Measurements from ENCODE around the gene ERICH3. TPM values are rescaled to one million over a fixed set of nuclear protein-coding genes. Genes with fewer than 3 reads are reported as not detected.
"Not testable (repeated sequence)": the region's sequence is repeated elsewhere in the genome, so short reads cannot be mapped to it uniquely, and the experiment has no call there.

Gene ERICH3
- polyA plus RNA-seq, 2 donors, result under 0.01 to 0.02 TPM

DNA sequence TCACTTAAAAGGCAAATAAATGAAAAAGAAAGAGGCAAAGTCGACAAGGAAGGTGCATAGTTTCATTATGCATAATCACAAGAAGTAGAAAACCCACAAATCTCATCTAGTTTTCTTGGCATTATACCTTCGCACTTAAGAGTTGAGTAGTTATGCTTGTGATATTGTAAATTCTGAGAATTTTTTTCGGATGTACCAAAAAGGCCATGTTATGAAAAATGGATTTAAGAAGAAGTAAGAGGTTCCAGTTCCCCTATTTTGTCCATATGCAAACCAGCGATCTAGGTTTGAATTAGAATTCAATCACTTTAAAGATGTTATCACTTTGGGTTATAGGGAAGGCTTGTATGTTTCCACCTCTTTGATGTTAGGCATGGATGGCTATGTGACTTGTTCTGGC is 7.9 kb upstream of the ERICH3 start:
- Histone ChIP-seq H3K36me3 (ENCODE audit: control insufficient read depth in 2 of 2, insufficient read depth in 2 of 2, low read length in 1 of 2) (no peaks in the 10 kb centered on the region), H3K4me3 (ENCODE audit: low read depth in 1 of 2, low read length in 2 of 2) (no peak overlapping the region), H3K27me3 (ENCODE audit: control insufficient read depth in 1 of 2, insufficient read depth in 2 of 2, low read length in 2 of 2) (no peaks in the 10 kb centered on the region), H3K4me1 (ENCODE audit: control insufficient read depth in 2 of 2, insufficient read depth in 2 of 2, low read length in 1 of 2) (no peaks in the 10 kb centered on the region), H3K9me3 (ENCODE audit: control insufficient read depth in 2 of 2, insufficient read depth in 1 of 2, low read depth in 1 of 2, low read length in 1 of 2) (no peaks in the 10 kb centered on the region), H3K27ac (ENCODE audit: low read depth in 2 of 2, low read length in 1 of 2) (no peak overlapping the region)
- 77 to 79% methylated on average over 4 of the region's 4 CpGs for WGBS, 2 donors

DNA sequence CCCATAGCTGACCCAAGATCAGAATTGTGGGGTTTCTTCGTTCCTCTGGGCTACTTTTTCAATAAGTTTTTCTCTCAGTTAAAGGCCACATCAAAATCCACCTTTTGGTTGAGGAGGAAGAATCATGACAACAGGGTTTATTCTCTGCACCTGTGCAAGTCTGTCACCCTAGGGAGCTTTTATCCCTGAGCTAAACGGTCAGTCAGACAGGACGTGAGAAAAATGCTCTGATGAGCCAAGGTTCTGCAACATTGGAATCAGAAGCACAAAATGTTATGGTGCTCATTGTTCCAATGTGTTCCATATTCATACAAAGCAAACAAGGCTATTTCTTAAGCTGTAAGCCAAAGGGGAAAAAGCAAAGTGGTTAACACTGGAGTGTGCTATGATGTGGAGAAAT is 7.4 kb upstream of the ERICH3 start:
- H3K4me1 ChIP-seq (ENCODE audit: control insufficient read depth in 2 of 2, insufficient read depth in 2 of 2, low read length in 1 of 2), result no peaks in the 10 kb centered on the region
- WGBS, 2 donors, result 43 to 48% methylated on average over 3 of the region's 3 CpGs
- no peaks in the 10 kb centered on the region for H3K9me3 ChIP-seq (ENCODE audit: control insufficient read depth in 2 of 2, insufficient read depth in 1 of 2, low read depth in 1 of 2, low read length in 1 of 2)
- H3K36me3 ChIP-seq (ENCODE audit: control insufficient read depth in 2 of 2, insufficient read depth in 2 of 2, low read length in 1 of 2), result no peaks in the 10 kb centered on the region
- no peak overlapping the region for H3K27ac ChIP-seq (ENCODE audit: low read depth in 2 of 2, low read length in 1 of 2)
- no peak overlapping the region for H3K4me3 ChIP-seq (ENCODE audit: low read depth in 1 of 2, low read length in 2 of 2)
- H3K27me3 ChIP-seq (ENCODE audit: control insufficient read depth in 1 of 2, insufficient read depth in 2 of 2, low read length in 2 of 2), result no peaks in the 10 kb centered on the region

DNA sequence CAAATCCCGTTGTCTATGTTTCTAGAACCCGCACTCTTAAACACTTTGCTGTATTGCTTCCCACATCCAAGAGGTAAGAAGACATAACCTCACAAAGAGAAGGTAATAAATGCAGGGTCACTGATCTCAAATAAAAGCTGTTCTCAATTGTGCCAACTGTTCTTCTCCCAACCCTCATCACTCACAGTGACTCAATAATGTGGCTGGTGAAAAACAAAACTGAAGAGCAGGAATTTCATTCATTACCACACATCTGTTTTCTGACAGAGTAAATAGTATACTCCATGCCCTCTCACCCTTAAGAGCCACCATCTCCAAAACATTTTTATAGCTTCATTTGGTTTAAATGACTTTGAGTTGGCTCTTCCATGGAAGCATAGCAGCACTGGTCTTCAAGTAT is 6.2 kb upstream of the ERICH3 start:
- WGBS, 2 donors, result 80 to 95% methylated on average over 2 of the region's 2 CpGs
- Histone ChIP-seq H3K9me3 (ENCODE audit: control insufficient read depth in 2 of 2, insufficient read depth in 1 of 2, low read depth in 1 of 2, low read length in 1 of 2) (no peaks in the 10 kb centered on the region), H3K27me3 (ENCODE audit: control insufficient read depth in 1 of 2, insufficient read depth in 2 of 2, low read length in 2 of 2) (no peaks in the 10 kb centered on the region), H3K27ac (ENCODE audit: low read depth in 2 of 2, low read length in 1 of 2) (no peak overlapping the region), H3K4me1 (ENCODE audit: control insufficient read depth in 2 of 2, insufficient read depth in 2 of 2, low read length in 1 of 2) (no peaks in the 10 kb centered on the region), H3K4me3 (ENCODE audit: low read depth in 1 of 2, low read length in 2 of 2) (no peak overlapping the region), H3K36me3 (ENCODE audit: control insufficient read depth in 2 of 2, insufficient read depth in 2 of 2, low read length in 1 of 2) (no peaks in the 10 kb centered on the region)

- H3K36me3 ChIP-seq (ENCODE audit: control insufficient read depth in 2 of 2, insufficient read depth in 2 of 2, low read length in 1 of 2), result no peaks in the 10 kb centered on the region
- H3K9me3 ChIP-seq (ENCODE audit: control insufficient read depth in 2 of 2, insufficient read depth in 1 of 2, low read depth in 1 of 2, low read length in 1 of 2), result peaks cover 0 to 3% of the 10 kb centered on the region in 2 donors
- H3K4me1 ChIP-seq (ENCODE audit: control insufficient read depth in 2 of 2, insufficient read depth in 2 of 2, low read length in 1 of 2), result peaks cover 0 to 2% of the 10 kb centered on the region in 2 donors
- H3K27me3 ChIP-seq (ENCODE audit: control insufficient read depth in 1 of 2, insufficient read depth in 2 of 2, low read length in 2 of 2), result peaks cover 0 to 9% of the 10 kb centered on the region in 2 donors
- no peak overlapping the region for H3K4me3 ChIP-seq (ENCODE audit: low read depth in 1 of 2, low read length in 2 of 2)
- no peak overlapping the region for H3K27ac ChIP-seq (ENCODE audit: low read depth in 2 of 2, low read length in 1 of 2)
Measured at GRCh38 chr1:74677926-74678325, 4.3 kb upstream of the ERICH3 start.

DNA sequence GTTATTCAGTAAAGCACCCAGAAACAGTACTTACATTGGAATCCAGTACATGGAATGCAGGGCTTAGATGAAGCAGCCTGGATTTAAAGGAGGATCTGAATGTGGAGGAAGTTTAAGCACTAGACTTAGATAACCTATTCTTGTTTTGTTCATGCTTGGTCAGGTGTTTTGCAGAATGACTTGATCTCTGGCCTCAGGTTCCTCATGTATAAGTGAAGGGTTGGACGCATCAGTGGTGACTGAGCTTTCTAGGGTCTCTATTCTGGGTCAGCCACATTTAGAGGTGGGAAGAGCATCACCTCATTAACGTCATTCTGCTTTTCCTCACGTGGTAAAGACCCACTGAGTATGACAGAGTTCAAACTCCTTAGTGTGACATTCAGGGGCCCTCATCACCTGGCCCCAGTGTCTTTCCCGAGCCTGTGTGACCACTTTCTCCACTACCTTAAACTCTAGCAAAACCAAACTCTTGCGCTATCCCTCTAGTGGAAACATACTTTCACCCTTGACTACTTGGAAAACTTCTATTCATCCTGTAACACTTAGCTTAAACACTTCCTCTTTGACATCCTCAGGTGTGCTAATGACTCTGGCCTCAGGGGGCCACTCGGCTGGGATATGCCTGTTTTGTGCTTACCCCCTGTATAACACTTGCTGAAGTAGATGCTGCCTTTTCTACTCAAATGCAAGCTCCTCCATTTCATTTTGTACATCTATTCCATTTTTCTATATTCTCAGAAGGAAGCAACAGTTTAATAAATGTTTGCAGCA is 871 bp upstream of the ERICH3 start:
- WGBS, 2 donors, result 58 to 63% methylated on average over 6 of the region's 6 CpGs
- Histone ChIP-seq H3K4me3 (ENCODE audit: low read depth in 1 of 2, low read length in 2 of 2) (no peak overlapping the region), H3K4me1 (ENCODE audit: control insufficient read depth in 2 of 2, insufficient read depth in 2 of 2, low read length in 1 of 2) (peaks cover 0 to 2% of the 10 kb centered on the region in 2 donors), H3K27ac (ENCODE audit: low read depth in 2 of 2, low read length in 1 of 2) (no peak overlapping the region), H3K27me3 (ENCODE audit: control insufficient read depth in 1 of 2, insufficient read depth in 2 of 2, low read length in 2 of 2) (peaks cover 0 to 9% of the 10 kb centered on the region in 2 donors), H3K36me3 (ENCODE audit: control insufficient read depth in 2 of 2, insufficient read depth in 2 of 2, low read length in 1 of 2) (no peaks in the 10 kb centered on the region), H3K9me3 (ENCODE audit: control insufficient read depth in 2 of 2, insufficient read depth in 1 of 2, low read depth in 1 of 2, low read length in 1 of 2) (peaks cover 0 to 3% of the 10 kb centered on the region in 2 donors)

DNA sequence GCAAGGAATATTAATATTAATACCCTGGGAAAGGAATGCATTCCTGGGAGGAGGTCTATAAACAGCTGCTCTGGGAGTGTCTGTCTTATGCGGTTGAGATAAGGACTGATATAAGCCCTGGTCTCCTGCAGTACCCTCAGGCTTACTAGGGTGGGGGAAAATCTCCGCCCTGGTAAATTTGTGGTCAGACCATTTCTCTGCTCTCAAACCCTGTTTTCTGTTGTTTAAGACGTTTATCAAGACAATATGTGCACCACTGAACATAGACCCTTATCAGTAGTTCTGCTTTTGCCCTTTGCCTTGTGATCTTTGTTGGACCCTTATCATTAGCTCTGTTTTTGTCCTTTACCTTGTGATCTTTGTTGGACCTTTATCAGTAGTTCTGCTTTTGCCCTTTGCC is 2.7 kb downstream of the ERICH3 start:
- H3K27ac ChIP-seq (ENCODE audit: low read depth in 2 of 2, low read length in 1 of 2); H3K4me3 ChIP-seq (ENCODE audit: low read depth in 1 of 2, low read length in 2 of 2); H3K27me3 ChIP-seq (ENCODE audit: control insufficient read depth in 1 of 2, insufficient read depth in 2 of 2, low read length in 2 of 2); H3K9me3 ChIP-seq (ENCODE audit: control insufficient read depth in 2 of 2, insufficient read depth in 1 of 2, low read depth in 1 of 2, low read length in 1 of 2); H3K4me1 ChIP-seq (ENCODE audit: control insufficient read depth in 2 of 2, insufficient read depth in 2 of 2, low read length in 1 of 2); H3K36me3 ChIP-seq (ENCODE audit: control insufficient read depth in 2 of 2, insufficient read depth in 2 of 2, low read length in 1 of 2): not testable (repeated sequence)
- WGBS, 2 donors, result 73 to 76% methylated on average over 3 of the region's 3 CpGs

DNA sequence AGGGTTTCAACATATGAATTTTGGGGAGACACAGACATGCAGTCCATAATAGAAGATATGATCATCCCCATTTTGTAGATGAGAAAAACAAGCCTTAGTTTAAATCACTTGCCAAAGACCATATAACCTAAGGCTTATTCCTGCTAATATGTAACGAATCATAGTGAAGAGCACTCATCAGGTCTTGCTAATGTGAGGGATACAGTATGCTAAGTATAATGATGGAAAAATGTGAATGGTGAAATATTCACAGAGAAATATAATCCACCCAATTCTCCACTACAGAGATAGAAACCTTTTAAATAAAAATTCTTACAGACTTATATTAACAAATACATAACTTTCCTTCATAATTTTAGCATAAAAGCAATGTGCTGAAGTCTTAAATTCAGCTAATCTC is 18.9 kb downstream of the ERICH3 start:
- WGBS, 2 donors, result 60 to 72% methylated on average over 1 of the region's 1 CpG
- no peaks in the 10 kb centered on the region for H3K27me3 ChIP-seq (ENCODE audit: control insufficient read depth in 1 of 2, insufficient read depth in 2 of 2, low read length in 2 of 2)

GRCh38 chr1:74652711-74653139 is 20.9 kb downstream of the ERICH3 start:
- no peaks in the 10 kb centered on the region for H3K36me3 ChIP-seq (ENCODE audit: control insufficient read depth in 2 of 2, insufficient read depth in 2 of 2, low read length in 1 of 2)
- 53 to 56% methylated on average over 7 of the region's 7 CpGs for WGBS, 2 donors
- H3K4me1 ChIP-seq (ENCODE audit: control insufficient read depth in 2 of 2, insufficient read depth in 2 of 2, low read length in 1 of 2), result no peaks in the 10 kb centered on the region
- no peak overlapping the region for H3K4me3 ChIP-seq (ENCODE audit: low read depth in 1 of 2, low read length in 2 of 2)
- no peak overlapping the region for H3K27ac ChIP-seq (ENCODE audit: low read depth in 2 of 2, low read length in 1 of 2)
- H3K27me3 ChIP-seq (ENCODE audit: control insufficient read depth in 1 of 2, insufficient read depth in 2 of 2, low read length in 2 of 2), result no peaks in the 10 kb centered on the region
- no peaks in the 10 kb centered on the region for H3K9me3 ChIP-seq (ENCODE audit: control insufficient read depth in 2 of 2, insufficient read depth in 1 of 2, low read depth in 1 of 2, low read length in 1 of 2)

More for the DNA sequence above, 18.9 kb downstream of the ERICH3 start:
- H3K4me1 ChIP-seq (ENCODE audit: control insufficient read depth in 2 of 2, insufficient read depth in 2 of 2, low read length in 1 of 2), result no peaks in the 10 kb centered on the region
- no peaks in the 10 kb centered on the region for H3K36me3 ChIP-seq (ENCODE audit: control insufficient read depth in 2 of 2, insufficient read depth in 2 of 2, low read length in 1 of 2)
- H3K9me3 ChIP-seq (ENCODE audit: control insufficient read depth in 2 of 2, insufficient read depth in 1 of 2, low read depth in 1 of 2, low read length in 1 of 2), result peaks cover 0 to 3% of the 10 kb centered on the region in 2 donors
- H3K4me3 ChIP-seq (ENCODE audit: low read depth in 1 of 2, low read length in 2 of 2), result no peak overlapping the region
- H3K27ac ChIP-seq (ENCODE audit: low read depth in 2 of 2, low read length in 1 of 2), result no peak overlapping the region

- WGBS, 2 donors, result 78 to 81% methylated on average over 4 of the region's 4 CpGs
- no peak overlapping the region for H3K4me3 ChIP-seq (ENCODE audit: low read depth in 1 of 2, low read length in 2 of 2)
- H3K36me3 ChIP-seq (ENCODE audit: control insufficient read depth in 2 of 2, insufficient read depth in 2 of 2, low read length in 1 of 2), result no peaks in the 10 kb centered on the region
- H3K9me3 ChIP-seq (ENCODE audit: control insufficient read depth in 2 of 2, insufficient read depth in 1 of 2, low read depth in 1 of 2, low read length in 1 of 2), result no peaks in the 10 kb centered on the region
- H3K27ac ChIP-seq (ENCODE audit: low read depth in 2 of 2, low read length in 1 of 2), result no peak overlapping the region
- H3K27me3 ChIP-seq (ENCODE audit: control insufficient read depth in 1 of 2, insufficient read depth in 2 of 2, low read length in 2 of 2), result no peaks in the 10 kb centered on the region
- no peaks in the 10 kb centered on the region for H3K4me1 ChIP-seq (ENCODE audit: control insufficient read depth in 2 of 2, insufficient read depth in 2 of 2, low read length in 1 of 2)
Measured at GRCh38 chr1:74650561-74650960, 23.0 kb downstream of the ERICH3 start.

- H3K36me3 ChIP-seq (ENCODE audit: control insufficient read depth in 2 of 2, insufficient read depth in 2 of 2, low read length in 1 of 2), result no peaks in the 10 kb centered on the region
- H3K9me3 ChIP-seq (ENCODE audit: control insufficient read depth in 2 of 2, insufficient read depth in 1 of 2, low read depth in 1 of 2, low read length in 1 of 2), result no peaks in the 10 kb centered on the region
- H3K4me1 ChIP-seq (ENCODE audit: control insufficient read depth in 2 of 2, insufficient read depth in 2 of 2, low read length in 1 of 2), result no peaks in the 10 kb centered on the region
- no peak overlapping the region for H3K4me3 ChIP-seq (ENCODE audit: low read depth in 1 of 2, low read length in 2 of 2)
- H3K27ac ChIP-seq (ENCODE audit: low read depth in 2 of 2, low read length in 1 of 2), result no peak overlapping the region
- H3K27me3 ChIP-seq (ENCODE audit: control insufficient read depth in 1 of 2, insufficient read depth in 2 of 2, low read length in 2 of 2), result no peaks in the 10 kb centered on the region
Measured at GRCh38 chr1:74641876-74642275, 31.7 kb downstream of the ERICH3 start.

All from esophagus (tissue), 2 donors.